NCI-H510A treated with DMSO at 0.1 percent for 48 hours (cell line): Measurements from ENCODE around the gene POU3F1.

ENCODE experiments used
- DNase-seq: peaks from one replicate; lab custom pipeline; 2025; lab: John Stamatoyannopoulos, UW

Gene POU3F1

GRCh38 chr1:38004284-38005108 lies 42.1 kb downstream of the POU3F1 start:
- no peak for DNase-seq

- no peak for DNase-seq
Measured at GRCh38 chr1:38003261-38004250, 43.0 kb downstream of the POU3F1 start.

GRCh38 chr1:38000529-38001455 lies 45.8 kb downstream of the POU3F1 start:
- no peak for DNase-seq

- no peak for DNase-seq
Measured at GRCh38 chr1:38000233-38000528, 46.4 kb downstream of the POU3F1 start.

- DNase-seq = no peak
Measured at GRCh38 chr1:37999430-38000232, 47.0 kb downstream of the POU3F1 start.

GRCh38 chr1:37998913-37999429 lies 47.6 kb downstream of the POU3F1 start:
- no peak for DNase-seq

GRCh38 chr1:37998089-37998808 lies 48.3 kb downstream of the POU3F1 start:
- no peak for DNase-seq

- no peak for DNase-seq
Measured at GRCh38 chr1:37997256-37998088, 49.1 kb downstream of the POU3F1 start.

- no peak for DNase-seq
Measured at GRCh38 chr1:37995751-37996345, 50.7 kb downstream of the POU3F1 start.

GRCh38 chr1:37994886-37995566 lies 51.6 kb downstream of the POU3F1 start:
- DNase-seq = no peak
